HUES6 (cell line): Measurements from ENCODE around the gene CCR3.

Source experiments
- H3K27ac ChIP-seq: 2 replicates; pipeline ENCODE4 v1.7.0; 2013; ENCODE audit warnings: low read depth, mild to moderate bottlenecking, low read length, inconsistent platforms
- H3K27me3 ChIP-seq: 2 replicates; pipeline ENCODE4 v1.6.1; 2013; ENCODE audit warnings: low read length; ENCODE audit not compliant: control insufficient read depth, insufficient read depth
- H3K36me3 ChIP-seq: 2 replicates; pipeline ENCODE4 v1.6.1; 2013; ENCODE audit warnings: low read length; ENCODE audit not compliant: control insufficient read depth, insufficient read depth
- H3K4me1 ChIP-seq: 2 replicates; pipeline ENCODE4 v1.6.1; 2013; ENCODE audit warnings: low read length; ENCODE audit not compliant: control insufficient read depth, insufficient read depth
- H3K4me3 ChIP-seq: 2 replicates; pipeline ENCODE4 v1.5.1; 2013; ENCODE audit warnings: low read depth, low read length
- H3K9ac ChIP-seq: one replicate; pipeline ENCODE4 v1.6.1; 2013; ENCODE audit warnings: mild to moderate bottlenecking, low read length
- H3K9me3 ChIP-seq: 2 replicates; pipeline ENCODE4 v1.6.1; 2013; ENCODE audit warnings: low read depth, low read length; ENCODE audit not compliant: control insufficient read depth, insufficient read depth

CCR3 gene

DNA sequence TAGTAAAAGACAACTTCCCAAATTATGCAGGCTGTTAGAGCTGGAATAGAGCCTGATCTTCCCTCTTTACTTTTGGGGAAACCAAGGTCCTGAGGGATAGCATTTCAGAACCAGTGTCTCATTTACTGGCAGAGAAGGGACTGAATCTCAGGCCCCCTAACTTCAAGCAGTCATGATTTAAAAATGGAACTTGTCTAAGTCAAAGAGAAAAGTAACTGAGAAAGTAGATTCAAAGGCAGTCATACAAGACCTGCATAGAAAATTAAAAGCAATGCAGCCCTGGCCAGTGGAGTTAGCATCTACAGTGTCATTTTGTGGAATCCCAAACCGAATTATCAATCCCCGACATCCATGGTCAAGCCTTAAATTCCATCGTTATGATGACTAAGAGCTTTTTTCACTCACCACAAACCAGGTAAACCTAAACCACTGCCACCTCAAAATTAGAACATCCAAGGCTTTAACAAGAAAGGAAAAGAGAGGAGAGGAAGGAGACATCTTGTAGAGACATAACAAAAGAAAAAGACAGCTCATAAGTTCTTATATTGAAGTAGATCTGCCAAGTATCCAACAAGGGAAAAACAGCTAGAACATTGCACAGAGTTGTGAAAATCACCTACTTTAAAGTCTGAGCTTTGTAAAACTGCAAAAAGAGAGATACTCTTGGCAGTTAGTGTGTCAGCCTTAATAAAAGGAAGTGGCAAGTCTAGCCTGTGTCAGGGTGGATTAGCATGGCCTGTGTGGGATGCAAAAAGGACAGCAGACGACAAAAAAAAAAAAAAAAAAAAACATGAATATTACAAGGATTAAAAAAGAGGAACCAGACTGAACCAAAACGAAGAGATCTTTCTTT is 57.6 kb downstream of the CCR3 start:
- H3K27ac ChIP-seq = no peak overlapping the region
- H3K4me3 ChIP-seq = no peak overlapping the region
- no peak overlapping the region for H3K9ac ChIP-seq
- H3K4me1 ChIP-seq = no peaks in the 10 kb centered on the region
- H3K36me3 ChIP-seq = no peaks in the 10 kb centered on the region
- no peaks in the 10 kb centered on the region for H3K27me3 ChIP-seq
- no peaks in the 10 kb centered on the region for H3K9me3 ChIP-seq

DNA sequence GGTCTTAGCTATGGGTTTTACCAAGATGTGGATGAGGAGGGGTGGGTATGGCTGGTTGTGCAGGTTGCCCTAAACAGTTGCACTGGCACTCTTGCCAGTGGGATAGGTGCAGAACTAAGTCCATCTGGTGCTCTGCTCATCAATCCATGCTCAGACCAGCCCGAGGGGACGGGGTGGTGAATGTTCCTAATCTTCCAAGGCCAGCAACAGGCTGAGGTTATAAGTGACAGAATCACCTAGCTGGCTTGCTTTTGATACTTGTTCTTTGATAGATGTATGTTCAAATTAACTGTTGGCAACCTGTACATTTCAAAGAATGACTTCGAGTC is 58.2 kb downstream of the CCR3 start:
- Histone ChIP-seq H3K9ac (no peak overlapping the region), H3K4me1 (no peaks in the 10 kb centered on the region)

GRCh38 chr3:46301122-46301835 is 59.0 kb downstream of the CCR3 start:
- no peak overlapping the region for H3K9ac ChIP-seq
- H3K4me3 ChIP-seq = no peak overlapping the region
- H3K4me1 ChIP-seq = no peaks in the 10 kb centered on the region
- no peaks in the 10 kb centered on the region for H3K36me3 ChIP-seq
- H3K27ac ChIP-seq = no peak overlapping the region
- H3K27me3 ChIP-seq = no peaks in the 10 kb centered on the region
- H3K9me3 ChIP-seq = no peaks in the 10 kb centered on the region

More for the DNA sequence above, 58.2 kb downstream of the CCR3 start:
- Histone ChIP-seq H3K36me3 (no peaks in the 10 kb centered on the region), H3K4me3 (no peak overlapping the region), H3K27me3 (no peaks in the 10 kb centered on the region), H3K27ac (no peak overlapping the region), H3K9me3 (no peaks in the 10 kb centered on the region)

- Histone ChIP-seq H3K4me3 (no peak overlapping the region), H3K4me1 (no peaks in the 10 kb centered on the region), H3K36me3 (no peaks in the 10 kb centered on the region), H3K27me3 (no peaks in the 10 kb centered on the region), H3K9me3 (no peaks in the 10 kb centered on the region), H3K9ac (no peak overlapping the region), H3K27ac (no peak overlapping the region)
Measured at GRCh38 chr3:46303240-46303639, 61.0 kb downstream of the CCR3 start.

- no peak overlapping the region for H3K4me3 ChIP-seq
- H3K9ac ChIP-seq = no peak overlapping the region
- H3K36me3 ChIP-seq = no peaks in the 10 kb centered on the region
- no peaks in the 10 kb centered on the region for H3K27me3 ChIP-seq
- no peak overlapping the region for H3K27ac ChIP-seq
- H3K4me1 ChIP-seq = no peaks in the 10 kb centered on the region
- H3K9me3 ChIP-seq = no peaks in the 10 kb centered on the region
Measured at GRCh38 chr3:46304739-46305138, 62.5 kb downstream of the CCR3 start.

GRCh38 chr3:46312991-46313390 is 70.7 kb downstream of the CCR3 start:
- H3K36me3 ChIP-seq = no peaks in the 10 kb centered on the region
- no peak overlapping the region for H3K27ac ChIP-seq
- H3K4me3 ChIP-seq = no peak overlapping the region
- H3K27me3 ChIP-seq = no peaks in the 10 kb centered on the region
- peaks cover 16% of the 10 kb centered on the region for H3K9me3 ChIP-seq
- no peaks in the 10 kb centered on the region for H3K4me1 ChIP-seq
- no peak overlapping the region for H3K9ac ChIP-seq

DNA sequence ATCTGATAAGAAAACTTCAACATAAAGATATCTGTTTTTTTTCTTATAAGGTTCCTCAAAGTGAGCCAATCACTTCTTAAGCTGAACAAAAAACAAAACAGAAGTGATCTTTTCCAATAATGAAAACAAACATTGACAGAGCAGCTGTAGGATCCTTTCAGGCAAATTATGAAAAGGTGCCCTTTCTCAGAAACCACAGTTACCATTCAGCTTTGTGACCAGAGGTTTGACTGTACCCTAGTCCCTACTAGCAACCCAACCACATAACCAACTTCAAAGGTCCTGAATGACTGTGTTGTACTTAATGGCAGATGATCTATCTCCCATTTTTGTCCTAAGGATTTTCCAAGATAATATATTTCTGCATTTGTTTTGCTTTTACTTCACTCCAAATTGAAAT is 72.3 kb downstream of the CCR3 start:
- no peaks in the 10 kb centered on the region for H3K27me3 ChIP-seq
- no peaks in the 10 kb centered on the region for H3K36me3 ChIP-seq
- no peak overlapping the region for H3K27ac ChIP-seq
- H3K4me1 ChIP-seq = no peaks in the 10 kb centered on the region
- H3K9ac ChIP-seq = no peak overlapping the region
- no peak overlapping the region for H3K4me3 ChIP-seq
- peaks cover 18% of the 10 kb centered on the region for H3K9me3 ChIP-seq

GRCh38 chr3:46316206-46316605 is 73.9 kb downstream of the CCR3 start:
- H3K27ac ChIP-seq = no peak overlapping the region
- no peak overlapping the region for H3K9ac ChIP-seq
- no peaks in the 10 kb centered on the region for H3K36me3 ChIP-seq
- no peaks in the 10 kb centered on the region for H3K4me1 ChIP-seq
- no peaks in the 10 kb centered on the region for H3K27me3 ChIP-seq
- H3K9me3 ChIP-seq = peaks cover 18% of the 10 kb centered on the region
- H3K4me3 ChIP-seq = no peak overlapping the region
